Panc1 (cell line): Measurements from ENCODE around the gene NEGR1.

ENCODE experiments used
- CTCF ChIP-seq: fragments of 450-650 bp; IDR thresholded peaks from 2 replicates; pipeline ENCODE4 v1.5.1; 2017; ENCODE audit warnings: mild to moderate bottlenecking
- POLR2AphosphoS5 ChIP-seq: IDR thresholded peaks from 2 replicates; pipeline ENCODE4 v1.6.1; 2012; ENCODE audit warnings: mild to moderate bottlenecking, low read depth, low read length, moderate library complexity
- SIN3A ChIP-seq: IDR thresholded peaks from 2 replicates; pipeline ENCODE4 v1.6.1; 2012; ENCODE audit warnings: low read depth, mild to moderate bottlenecking, low read length, moderate library complexity, borderline replicate concordance; ENCODE audit not compliant: insufficient read depth
- TCF7L2 ChIP-seq: IDR thresholded peaks from 2 replicates; pipeline ENCODE4 v1.6.1; 2011; ENCODE audit warnings: mild to moderate bottlenecking, low read depth, low read length, inconsistent platforms
- TF ChIP-seq, protein P1 (sequence below), 2 experiments: IDR thresholded peaks; 2 replicates each; pipeline ENCODE4 v1.6.1; 2011 to 2012; ENCODE audit warnings: low read depth in 2 of 2, control low read depth in 1 of 2, low read length in 1 of 2, mild to moderate bottlenecking in 1 of 2, moderate library complexity in 1 of 2; ENCODE audit not compliant: insufficient read depth in 1 of 2

DNA sequence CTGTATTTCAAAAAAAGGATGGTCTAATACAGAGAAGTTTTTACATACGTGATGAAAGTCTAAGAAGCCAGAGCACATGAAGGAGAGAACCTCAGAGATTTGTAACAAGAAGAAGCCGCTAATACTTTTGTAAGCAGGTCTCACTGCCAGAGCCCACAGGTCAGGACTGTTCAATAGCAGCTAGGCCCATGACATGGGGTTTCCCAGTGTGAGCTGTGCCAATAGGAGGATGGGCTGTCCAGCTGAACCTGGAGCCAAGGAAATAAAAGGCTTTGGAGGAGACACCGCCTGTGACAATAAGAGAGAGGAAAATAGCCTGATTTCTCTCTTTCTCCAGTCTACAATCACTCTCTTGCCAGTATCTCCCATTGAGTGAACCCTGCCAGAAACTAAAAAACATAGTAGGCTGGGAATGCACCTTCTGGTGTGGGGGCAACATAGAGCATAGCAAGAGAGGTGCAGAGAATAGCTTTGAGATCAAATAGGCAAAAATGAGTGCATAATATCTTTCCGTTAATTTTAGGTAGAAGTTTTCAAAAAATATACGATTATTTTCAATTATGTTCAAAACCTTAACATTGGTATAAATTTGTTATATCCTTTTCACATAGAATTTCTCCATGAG lies 360.3 kb downstream of the NEGR1 start:
- TF ChIP-seq CTCF (no peak), POLR2AphosphoS5 (no peak), SIN3A (no peak), TCF7L2 (no peak)
- TF ChIP-seq, protein P1, sequence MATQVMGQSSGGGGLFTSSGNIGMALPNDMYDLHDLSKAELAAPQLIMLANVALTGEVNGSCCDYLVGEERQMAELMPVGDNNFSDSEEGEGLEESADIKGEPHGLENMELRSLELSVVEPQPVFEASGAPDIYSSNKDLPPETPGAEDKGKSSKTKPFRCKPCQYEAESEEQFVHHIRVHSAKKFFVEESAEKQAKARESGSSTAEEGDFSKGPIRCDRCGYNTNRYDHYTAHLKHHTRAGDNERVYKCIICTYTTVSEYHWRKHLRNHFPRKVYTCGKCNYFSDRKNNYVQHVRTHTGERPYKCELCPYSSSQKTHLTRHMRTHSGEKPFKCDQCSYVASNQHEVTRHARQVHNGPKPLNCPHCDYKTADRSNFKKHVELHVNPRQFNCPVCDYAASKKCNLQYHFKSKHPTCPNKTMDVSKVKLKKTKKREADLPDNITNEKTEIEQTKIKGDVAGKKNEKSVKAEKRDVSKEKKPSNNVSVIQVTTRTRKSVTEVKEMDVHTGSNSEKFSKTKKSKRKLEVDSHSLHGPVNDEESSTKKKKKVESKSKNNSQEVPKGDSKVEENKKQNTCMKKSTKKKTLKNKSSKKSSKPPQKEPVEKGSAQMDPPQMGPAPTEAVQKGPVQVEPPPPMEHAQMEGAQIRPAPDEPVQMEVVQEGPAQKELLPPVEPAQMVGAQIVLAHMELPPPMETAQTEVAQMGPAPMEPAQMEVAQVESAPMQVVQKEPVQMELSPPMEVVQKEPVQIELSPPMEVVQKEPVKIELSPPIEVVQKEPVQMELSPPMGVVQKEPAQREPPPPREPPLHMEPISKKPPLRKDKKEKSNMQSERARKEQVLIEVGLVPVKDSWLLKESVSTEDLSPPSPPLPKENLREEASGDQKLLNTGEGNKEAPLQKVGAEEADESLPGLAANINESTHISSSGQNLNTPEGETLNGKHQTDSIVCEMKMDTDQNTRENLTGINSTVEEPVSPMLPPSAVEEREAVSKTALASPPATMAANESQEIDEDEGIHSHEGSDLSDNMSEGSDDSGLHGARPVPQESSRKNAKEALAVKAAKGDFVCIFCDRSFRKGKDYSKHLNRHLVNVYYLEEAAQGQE (IDR thresholded peaks at IDR 0.05; ENCODE audit: insufficient read depth in 1 of 2, low read depth in 2 of 2, low read length in 1 of 2) = no peak
